ENCODE results near the gene SDHC.
A peak's percentile ranks its signal among the peaks of the same experiment; 100 is the strongest.
"Not testable (repeated sequence)": the region's sequence is repeated elsewhere in the genome, so short reads cannot be mapped to it uniquely, and the experiment has no call there.

SDHC gene

GRCh38 chr1:161311595-161312181 lies 2.5 kb upstream of the SDHC start:
- no peak for DNase-seq

GRCh38 chr1:161313554-161314200 lies 504 bp upstream of the SDHC start:
- DNase-seq: no peak

- DNase-seq: not testable (repeated sequence)
These were observed 1.9 kb downstream of the SDHC start for GRCh38 chr1:161315841-161316674.

GRCh38 chr1:161324020-161324419 lies 9.8 kb downstream of the SDHC start:
- peak; percentile 33 for DNase-seq

- DNase-seq: no peak
These were observed 16.2 kb downstream of the SDHC start for GRCh38 chr1:161330346-161330745.

- no peak for DNase-seq
These were observed 19.0 kb downstream of the SDHC start for GRCh38 chr1:161333166-161333565.

GRCh38 chr1:161335796-161336195 lies 21.6 kb downstream of the SDHC start:
- no peak for DNase-seq

- DNase-seq: no peak
These were observed 28.0 kb downstream of the SDHC start for GRCh38 chr1:161342177-161342576.

GRCh38 chr1:161342821-161343220 lies 28.6 kb downstream of the SDHC start:
- no peak for DNase-seq

- no peak for DNase-seq
These were observed 36.5 kb downstream of the SDHC start for GRCh38 chr1:161350671-161351070.

GRCh38 chr1:161351482-161351881 lies 37.3 kb downstream of the SDHC start:
- no peak for DNase-seq

- no peak for DNase-seq
These were observed 42.9 kb downstream of the SDHC start for GRCh38 chr1:161357073-161357472.

- no peak for DNase-seq
These were observed 45.1 kb downstream of the SDHC start for GRCh38 chr1:161359291-161359690.

- no peak for DNase-seq
These were observed 50.2 kb downstream of the SDHC start for GRCh38 chr1:161364332-161364731.

- DNase-seq: no peak
These were observed 51.0 kb downstream of the SDHC start for GRCh38 chr1:161365207-161365606.

- peak; percentile 82 for DNase-seq
These were observed 53.7 kb downstream of the SDHC start, which contains the start of gene CFAP126 for GRCh38 chr1:161367684-161368400. TSS of gene CFAP126 (minus strand) at chr1:161367876. CDS start at chr1:161367868, 8 bp downstream.

GRCh38 chr1:161373442-161373841 lies 59.3 kb downstream of the SDHC start:
- no peak for DNase-seq

GRCh38 chr1:161374373-161374772 lies 60.2 kb downstream of the SDHC start:
- DNase-seq: no peak

GRCh38 chr1:161378014-161378413 lies 63.8 kb downstream of the SDHC start:
- no peak for DNase-seq

- no peak for DNase-seq
These were observed 64.9 kb downstream of the SDHC start for GRCh38 chr1:161379071-161379470.

GRCh38 chr1:161381707-161382106 lies 67.5 kb downstream of the SDHC start:
- no peak for DNase-seq

GRCh38 chr1:161382214-161383019 lies 68.2 kb downstream of the SDHC start:
- peak; percentile 67 for DNase-seq

All from CD4-positive, alpha-beta T cell treated with Interleukin-17A for 1 hour (primary cell).